ENCODE data around the gene S100A1. TPM values are rescaled to one million over a fixed set of nuclear protein-coding genes. Genes with fewer than 3 reads are reported as not detected.

S100A1 gene
- total RNA-seq, 1 donor from 2014 or later, result 0.58 TPM

GRCh38 chr1:153626904-153627714, 1.1 kb upstream of the S100A1 start, which contains the start of gene S100A13:
Gene S100A13 (minus strand): TSS chr1:153627505. CDS start chr1:153626472, 1,033 bp downstream.
- peak within 1 kb of the TSS; percentile 80 for H3K4me3 Mint-ChIP-seq
- peak; percentile 60 to 81 for DNase-seq (ENCODE audit: low spot score in 2 of 2, unreplicated experiment in 2 of 2)
- H3K36me3 Mint-ChIP-seq, result peaks cover 16% of the 10 kb centered on the region
- peaks cover 44% of the 10 kb centered on the region for H3K4me1 Mint-ChIP-seq
- no peaks in the 10 kb centered on the region for H3K27me3 Mint-ChIP-seq (ENCODE audit: low read depth)
- TF ChIP-seq CTCF (IDR thresholded peaks at IDR 0.05; ENCODE audit: unreplicated experiment), result peak; percentile 62
- peak within 1 kb of the TSS; percentile 97 for H3K27ac Mint-ChIP-seq
- no peaks in the 10 kb centered on the region for H3K9me3 Mint-ChIP-seq

GRCh38 chr1:153628638-153629342, 556 bp downstream of the S100A1 start:
- TF ChIP-seq CTCF (IDR thresholded peaks at IDR 0.05; ENCODE audit: unreplicated experiment), result no peak
- Mint-ChIP-seq H3K4me3 (no peak overlapping the region), H3K36me3 (peaks cover 7% of the 10 kb centered on the region), H3K27ac (peak overlapping the region; percentile 3), H3K27me3 (ENCODE audit: low read depth) (no peaks in the 10 kb centered on the region), H3K9me3 (no peaks in the 10 kb centered on the region), H3K4me1 (peaks cover 42% of the 10 kb centered on the region)
- no peak for DNase-seq (ENCODE audit: low spot score in 2 of 2, unreplicated experiment in 2 of 2)

DNA sequence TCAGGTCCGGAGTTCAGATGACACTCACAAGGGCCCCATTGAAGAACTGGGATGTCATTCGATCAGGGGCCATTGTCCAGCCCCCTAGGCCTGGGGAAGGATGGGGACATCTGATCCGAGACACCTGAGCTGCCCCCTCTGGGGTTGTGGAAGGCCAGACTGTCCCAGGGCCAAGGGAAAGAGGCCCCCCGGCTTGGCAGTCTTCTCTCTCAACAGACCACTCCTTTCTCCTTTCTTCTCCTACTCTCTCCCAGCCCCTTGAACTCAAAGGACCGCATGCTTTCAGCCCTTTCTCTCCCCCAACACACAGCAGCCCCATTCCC, 1.1 kb downstream of the S100A1 start:
- no peak overlapping the region for H3K4me3 Mint-ChIP-seq
- no peaks in the 10 kb centered on the region for H3K9me3 Mint-ChIP-seq
- H3K27me3 Mint-ChIP-seq (ENCODE audit: low read depth), result no peaks in the 10 kb centered on the region
- no peak for TF ChIP-seq CTCF (IDR thresholded peaks at IDR 0.05; ENCODE audit: unreplicated experiment)
- peaks cover 3% of the 10 kb centered on the region for H3K36me3 Mint-ChIP-seq
- DNase-seq (ENCODE audit: low spot score in 2 of 2, unreplicated experiment in 2 of 2), result no peak
- peaks cover 37% of the 10 kb centered on the region for H3K4me1 Mint-ChIP-seq
- H3K27ac Mint-ChIP-seq, result peak overlapping the region; percentile 82

DNA sequence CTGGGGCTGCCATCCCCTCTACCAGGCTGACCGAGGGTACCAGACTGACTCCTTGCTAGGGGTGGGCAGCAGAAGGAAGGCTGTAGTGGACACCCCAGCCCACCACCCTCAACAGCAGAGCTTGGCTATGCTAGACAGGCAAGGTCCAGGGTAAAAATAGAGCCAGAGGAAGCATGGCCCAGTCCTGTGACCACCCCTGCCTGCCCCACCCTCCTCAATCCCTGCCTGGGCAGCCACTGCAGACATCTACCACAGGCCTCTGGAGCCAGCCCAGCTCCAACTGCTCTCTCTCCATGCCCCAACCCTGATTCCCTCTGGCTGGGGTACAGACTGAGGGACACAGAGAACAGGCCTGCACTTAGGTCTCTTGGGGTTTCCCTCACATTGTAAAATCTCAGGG, 1.7 kb downstream of the S100A1 start:
- TF ChIP-seq CTCF (IDR thresholded peaks at IDR 0.05; ENCODE audit: unreplicated experiment), result no peak
- H3K27me3 Mint-ChIP-seq (ENCODE audit: low read depth), result no peaks in the 10 kb centered on the region
- no peaks in the 10 kb centered on the region for H3K9me3 Mint-ChIP-seq
- no peak for DNase-seq (ENCODE audit: low spot score in 2 of 2, unreplicated experiment in 2 of 2)
- peaks cover 3% of the 10 kb centered on the region for H3K36me3 Mint-ChIP-seq
- H3K4me1 Mint-ChIP-seq, result peaks cover 35% of the 10 kb centered on the region
- H3K27ac Mint-ChIP-seq, result peak overlapping the region; percentile 56
- H3K4me3 Mint-ChIP-seq, result no peak overlapping the region

DNA sequence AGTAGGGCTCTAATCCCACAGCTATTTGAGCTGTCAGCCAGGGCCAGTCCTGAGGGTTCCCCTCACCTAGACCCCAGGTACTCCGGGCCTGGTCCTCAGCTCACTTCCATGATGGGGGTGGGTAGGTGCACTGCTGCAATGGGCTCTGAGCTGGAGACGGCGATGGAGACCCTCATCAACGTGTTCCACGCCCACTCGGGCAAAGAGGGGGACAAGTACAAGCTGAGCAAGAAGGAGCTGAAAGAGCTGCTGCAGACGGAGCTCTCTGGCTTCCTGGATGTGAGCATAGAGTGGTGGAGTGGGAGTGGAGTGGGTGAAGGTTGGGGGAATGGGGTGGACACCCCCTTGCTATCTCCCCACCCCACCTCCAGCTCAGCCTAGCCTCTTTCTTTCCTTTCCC, 2.1 kb downstream of the S100A1 start:
- Mint-ChIP-seq H3K36me3 (peaks cover 3% of the 10 kb centered on the region), H3K27me3 (ENCODE audit: low read depth) (no peaks in the 10 kb centered on the region), H3K27ac (peak overlapping the region; percentile 56), H3K4me1 (peaks cover 32% of the 10 kb centered on the region), H3K4me3 (no peak overlapping the region), H3K9me3 (no peaks in the 10 kb centered on the region)
- TF ChIP-seq CTCF (IDR thresholded peaks at IDR 0.05; ENCODE audit: unreplicated experiment), result no peak
- no peak for DNase-seq (ENCODE audit: low spot score in 2 of 2, unreplicated experiment in 2 of 2)
